HG02763 (cell line): ENCODE data around the gene PARS2.
"Not testable (repeated sequence)": the region's sequence is repeated elsewhere in the genome, so short reads cannot be mapped to it uniquely, and the experiment has no call there.

ENCODE experiments used
- ATAC-seq: cut with Tn5 transposase; IDR thresholded peaks from one replicate; pipeline ENCODE4 v1.9.1; 2021; ENCODE audit warnings: mild to moderate bottlenecking, moderate library complexity; ENCODE audit not compliant: unreplicated experiment

The PARS2 gene

DNA sequence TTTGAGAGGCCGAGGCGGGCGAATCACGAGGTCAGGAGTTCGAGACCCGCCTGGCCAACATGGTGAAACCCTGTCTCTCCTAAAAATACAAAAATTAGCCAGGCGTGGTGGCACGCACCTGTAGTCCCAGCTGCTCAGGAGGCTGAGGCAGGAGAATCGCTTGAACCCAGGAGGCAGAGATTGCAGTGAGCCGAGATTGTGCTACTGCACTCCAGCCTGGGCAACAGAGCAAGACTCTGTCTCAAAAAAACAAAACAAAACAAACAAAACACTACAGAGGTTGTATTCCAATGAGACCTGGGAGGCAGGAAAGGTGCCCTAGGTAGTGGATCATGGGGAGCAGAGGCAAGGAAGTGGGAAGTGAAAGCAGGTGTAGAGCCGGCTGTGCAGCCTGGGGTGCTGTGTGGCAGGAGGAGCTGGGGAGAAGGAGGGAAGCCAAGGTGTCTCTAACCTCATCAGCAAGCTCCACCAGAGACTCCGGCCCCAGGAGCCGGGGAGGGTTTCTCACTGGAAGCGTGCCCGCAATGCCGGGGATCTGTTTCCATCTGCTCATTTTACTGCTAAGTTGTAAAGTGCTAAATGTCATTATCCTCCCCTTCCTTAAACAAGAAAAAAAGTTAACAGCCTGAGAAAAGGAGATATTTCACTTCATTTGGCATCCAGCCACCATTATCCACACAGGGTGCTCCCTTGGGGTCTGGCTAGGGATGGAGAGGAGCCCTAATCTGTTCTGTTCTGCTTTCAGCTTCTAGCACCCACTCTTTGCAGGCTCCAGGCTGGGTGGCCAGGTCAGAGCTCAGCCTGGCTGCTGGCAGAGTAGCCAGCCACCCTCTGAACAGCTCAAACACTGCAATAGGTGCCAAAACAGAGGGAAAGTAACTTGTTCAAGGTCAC lies 11.8 kb upstream of the PARS2 start:
- not testable (repeated sequence) for ATAC-seq

- ATAC-seq = no peak
Observed at GRCh38 chr1:54774820-54775498, 10.6 kb upstream of the PARS2 start.

- no peak for ATAC-seq
Observed at GRCh38 chr1:54772951-54773350, 8.6 kb upstream of the PARS2 start.

DNA sequence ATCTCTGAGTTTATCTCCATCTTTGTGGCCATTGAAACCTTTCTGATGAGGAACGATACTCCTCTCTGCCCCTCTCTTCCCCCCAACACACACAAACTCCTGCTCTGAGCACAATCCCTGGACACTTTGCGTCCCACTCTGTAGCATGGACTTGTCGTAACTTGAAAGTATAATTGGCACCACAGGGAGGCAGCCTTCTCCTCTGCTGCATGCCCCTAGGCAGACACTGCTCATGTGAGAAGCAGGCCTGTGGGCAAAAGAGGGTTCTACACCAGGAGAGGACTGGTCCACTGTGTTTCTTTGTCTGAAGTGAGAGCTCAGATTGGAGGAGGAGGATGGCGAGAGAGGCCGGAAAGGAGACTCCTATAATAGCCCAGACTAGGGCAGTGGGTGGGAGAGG lies 3.8 kb upstream of the PARS2 start:
- no peak for ATAC-seq

DNA sequence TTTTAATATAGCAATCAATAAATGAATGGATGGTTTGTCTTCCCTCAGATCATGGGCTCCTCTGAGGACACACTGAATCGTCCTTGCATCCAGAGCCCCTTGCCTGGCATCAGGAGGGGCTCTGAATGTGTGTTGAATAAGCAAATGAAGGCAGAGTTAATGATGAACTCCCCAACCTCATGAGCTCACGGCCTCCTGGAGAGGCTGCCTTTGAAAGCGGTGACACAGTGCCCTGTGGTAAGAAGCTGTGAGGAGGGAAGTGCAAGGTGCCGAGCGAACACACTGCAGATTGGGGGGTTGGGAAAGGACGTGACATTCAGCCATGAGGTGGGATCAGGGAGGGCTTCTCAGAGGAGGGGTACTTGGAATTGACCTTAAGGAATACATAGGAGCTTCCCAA lies 3.2 kb upstream of the PARS2 start:
- no peak for ATAC-seq

DNA sequence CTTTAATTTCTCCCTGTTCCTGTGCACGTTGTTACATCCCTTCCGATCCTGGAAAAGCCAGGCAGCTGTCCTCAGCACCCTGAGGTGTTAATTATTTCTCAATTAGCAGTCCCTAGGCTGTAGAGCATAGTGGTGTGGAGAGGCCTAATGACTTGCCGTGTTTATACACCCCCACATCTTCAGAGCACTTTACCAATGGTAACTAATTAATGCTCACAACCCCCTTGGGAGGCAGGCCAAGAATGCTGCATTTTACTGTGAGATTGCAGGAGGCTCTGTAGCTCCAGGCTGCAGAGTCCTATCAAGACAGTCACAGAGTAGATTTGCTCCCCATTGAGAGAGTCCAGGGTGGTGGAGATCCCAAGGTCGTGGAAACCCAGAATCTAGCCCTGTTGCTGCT lies 2.4 kb upstream of the PARS2 start:
- no peak for ATAC-seq

- no peak for ATAC-seq
Observed at GRCh38 chr1:54764922-54765561, 719 bp upstream of the PARS2 start.

DNA sequence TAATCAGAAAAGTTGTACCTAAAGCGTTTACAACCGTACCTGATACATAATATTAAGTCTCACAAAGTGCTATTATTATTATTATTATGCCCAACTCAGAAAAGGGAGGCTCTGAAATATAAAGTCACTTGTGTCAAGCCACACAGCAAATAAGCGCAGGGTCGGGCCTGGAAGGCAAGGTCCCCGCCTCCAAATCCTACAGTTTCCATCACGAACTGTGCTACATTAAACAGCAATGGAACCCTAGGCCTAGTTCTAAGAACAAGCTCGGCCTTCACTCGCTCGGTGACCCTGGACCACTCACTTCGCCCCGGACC lies 549 bp downstream of the PARS2 start:
- ATAC-seq = no peak

- ATAC-seq = no peak
Observed at GRCh38 chr1:54758678-54759348, 5.5 kb downstream of the PARS2 start.

- no peak for ATAC-seq
Observed at GRCh38 chr1:54757833-54758232, 6.5 kb downstream of the PARS2 start.

DNA sequence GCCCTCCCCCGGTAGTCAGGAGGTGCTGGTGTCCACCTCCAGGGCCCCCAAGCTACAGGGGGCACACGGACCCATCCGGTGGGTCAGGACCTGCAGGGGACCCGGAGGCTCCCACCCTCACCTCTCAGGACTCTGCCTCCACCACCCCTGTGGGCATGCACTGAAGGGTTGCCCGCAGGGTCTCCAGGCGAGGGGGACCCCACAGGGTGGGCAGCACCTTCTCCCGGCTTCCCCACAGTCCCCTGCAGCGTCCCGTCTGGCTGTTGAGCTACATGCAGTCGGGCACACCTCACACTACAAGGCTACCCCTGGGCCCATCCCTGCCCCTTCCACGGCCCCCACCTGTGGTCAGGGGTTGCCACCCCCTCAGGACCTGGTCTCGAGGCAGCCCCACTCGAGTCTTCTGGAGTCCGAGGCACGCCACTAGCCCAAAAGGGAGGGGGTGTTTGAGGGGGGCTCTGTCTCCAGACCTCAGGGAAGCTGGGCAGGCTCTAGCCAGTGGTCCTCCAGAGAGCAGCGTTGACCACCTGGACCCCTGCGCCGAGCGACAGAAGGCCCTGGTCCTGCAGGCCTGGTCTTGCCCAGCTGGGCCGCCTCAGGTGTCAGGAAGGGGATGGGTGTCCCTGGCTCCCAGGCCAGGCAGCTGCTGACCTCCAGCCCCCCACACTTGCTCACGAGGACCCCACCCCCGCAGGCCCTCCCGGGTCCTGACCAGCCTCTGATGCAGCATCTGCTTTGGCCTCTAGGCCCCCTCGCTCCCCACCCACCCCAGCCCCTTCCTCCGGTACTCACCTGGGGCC lies 9.6 kb downstream of the PARS2 start:
- ATAC-seq = no peak

DNA sequence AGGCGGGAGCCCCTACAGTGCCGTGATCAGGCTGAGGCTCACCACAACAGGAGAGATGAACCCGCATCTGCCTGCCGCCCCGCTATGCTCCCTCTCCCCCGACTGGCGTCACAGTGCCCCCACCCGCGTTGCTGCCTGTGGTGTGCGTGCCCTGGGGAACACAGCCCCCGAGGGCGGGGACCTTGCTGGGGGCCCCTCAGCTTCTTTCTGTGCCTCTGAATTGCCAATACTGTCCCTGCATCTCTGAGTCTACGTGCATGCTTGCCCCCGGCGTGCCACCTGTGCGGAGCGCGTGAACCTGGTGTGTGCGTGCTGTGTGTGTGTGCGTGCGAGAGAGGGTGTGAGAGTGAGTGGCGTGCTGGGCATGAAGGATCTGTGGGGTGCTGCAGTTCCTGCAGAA lies 10.3 kb downstream of the PARS2 start:
- no peak for ATAC-seq

GRCh38 chr1:54751426-54751825 lies 12.9 kb downstream of the PARS2 start:
- no peak for ATAC-seq

- ATAC-seq = no peak
Observed at GRCh38 chr1:54750596-54750995, 13.7 kb downstream of the PARS2 start.

- no peak for ATAC-seq
Observed at GRCh38 chr1:54748094-54748835, 16.1 kb downstream of the PARS2 start.

DNA sequence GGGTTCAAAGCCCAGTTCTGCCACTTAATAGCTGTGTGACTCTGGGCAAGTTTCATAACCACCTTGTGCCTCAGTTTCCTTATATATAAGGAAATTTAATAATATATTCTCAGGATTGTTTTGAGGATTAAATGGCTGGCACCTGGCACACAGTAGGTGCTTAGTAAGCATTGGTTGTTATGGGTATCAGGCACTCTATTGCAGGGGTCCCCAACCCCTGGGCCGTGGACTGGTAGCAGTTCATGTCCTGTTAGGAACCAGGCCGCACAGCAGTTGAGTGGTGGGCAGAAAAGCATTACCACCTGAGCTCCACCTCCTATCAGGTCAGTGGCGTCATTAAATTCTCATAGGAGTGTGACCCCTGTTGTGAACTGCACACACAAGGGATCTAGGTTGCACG lies 18.5 kb downstream of the PARS2 start:
- ATAC-seq = no peak

DNA sequence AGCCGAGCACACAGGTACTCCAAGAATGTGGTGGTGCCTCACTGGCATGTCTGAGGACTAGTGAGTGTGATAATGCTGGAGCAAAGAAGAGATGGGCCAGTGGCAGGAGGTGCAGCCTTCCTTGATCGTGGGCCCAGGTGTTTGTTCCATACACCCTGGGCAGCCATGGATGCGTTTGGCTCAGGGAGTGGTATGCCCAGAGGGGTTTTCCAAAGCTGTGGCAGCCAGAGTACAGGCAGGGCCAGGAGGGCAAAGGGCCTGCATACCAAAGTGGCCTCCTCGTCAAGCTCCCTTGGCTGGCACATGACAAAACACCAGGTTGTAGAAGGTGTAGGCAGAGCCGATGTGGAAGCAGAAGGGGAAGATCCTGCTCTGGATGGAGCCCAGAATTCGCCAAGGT lies 19.0 kb downstream of the PARS2 start:
- no peak for ATAC-seq

- ATAC-seq = no peak
Observed at GRCh38 chr1:54744696-54745095, 19.6 kb downstream of the PARS2 start.

DNA sequence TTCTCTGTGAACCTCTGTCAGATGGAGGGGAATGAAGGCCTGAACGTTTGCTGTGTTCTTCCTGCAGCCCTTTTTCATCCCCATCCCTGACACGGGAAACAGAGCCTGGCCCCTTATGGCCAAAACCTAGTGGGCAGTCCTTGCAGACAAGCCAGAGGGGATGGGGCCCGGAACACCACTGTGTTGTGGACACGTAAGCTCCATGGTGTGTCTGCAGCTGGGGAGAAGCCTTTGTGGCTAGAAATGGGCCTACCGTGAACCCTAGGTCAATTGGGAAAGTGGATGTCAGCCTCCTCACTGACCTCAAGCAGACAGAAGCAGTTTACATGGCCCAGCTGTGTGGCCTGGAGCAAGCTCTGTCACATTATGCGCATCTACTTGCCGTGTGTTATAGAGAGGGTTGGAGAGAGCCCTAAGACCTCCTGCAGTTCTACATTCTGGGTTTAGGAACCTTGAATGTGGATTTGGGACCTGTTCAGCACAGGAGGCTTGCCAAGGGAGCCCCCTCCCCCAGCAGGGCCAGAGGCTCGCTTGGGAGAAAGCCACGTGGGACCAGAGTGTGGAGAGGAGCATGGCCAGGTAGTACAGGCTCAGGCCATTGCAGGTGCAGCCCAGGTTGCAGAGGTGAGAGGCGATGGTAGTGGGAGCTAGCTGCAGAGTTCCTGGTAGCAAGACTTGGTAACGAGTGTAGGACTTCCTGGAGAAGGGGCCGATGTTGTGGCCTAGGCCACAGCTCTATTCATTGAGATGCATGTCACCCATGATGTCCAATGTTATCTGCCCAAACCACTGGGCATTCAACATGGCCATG lies 20.7 kb downstream of the PARS2 start:
- no peak for ATAC-seq
